Activated CD8-positive, alpha-beta memory T cell treated with anti-CD3 and anti-CD28 coated beads, Interleukin-2, amount 50 U/mL, for 1 hour (primary cell): Measurements from ENCODE around the gene SLITRK5.

Experiments
- DNase-seq: peaks from one replicate; pipeline ENCODE4 v3.0.0-alpha.2; 2020; ENCODE audit errors: extremely low read depth

SLITRK5 gene

GRCh38 chr13:87709947-87710346 lies 38.8 kb downstream of the SLITRK5 start:
- DNase-seq: no peak

DNA sequence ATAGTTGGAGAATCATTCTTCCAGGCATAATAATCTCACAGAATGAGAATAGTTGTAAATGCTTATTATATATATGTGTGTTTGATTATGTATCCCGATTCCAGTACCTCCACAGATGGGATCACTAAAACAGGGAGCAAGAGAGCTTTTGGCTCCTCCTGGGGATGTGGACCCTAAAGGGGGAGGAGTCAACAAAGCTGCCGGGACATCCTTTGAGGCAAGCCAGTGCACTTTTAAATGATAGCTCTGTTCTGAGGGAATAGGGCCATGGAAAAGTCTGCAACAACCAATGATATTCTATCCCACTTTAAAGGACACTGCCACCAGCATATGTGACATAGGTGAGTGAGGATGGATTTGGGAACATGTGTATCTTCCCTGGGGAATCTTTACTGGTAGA lies 40.8 kb downstream of the SLITRK5 start:
- DNase-seq: no peak
